ENCODE results near the gene PEX11B. TPM values are rescaled to one million over a fixed set of nuclear protein-coding genes. Genes with fewer than 3 reads are reported as not detected.

PEX11B gene
- polyA plus RNA-seq, 4 donors, result 52.7 to 64.8 (median 63.1) TPM

DNA sequence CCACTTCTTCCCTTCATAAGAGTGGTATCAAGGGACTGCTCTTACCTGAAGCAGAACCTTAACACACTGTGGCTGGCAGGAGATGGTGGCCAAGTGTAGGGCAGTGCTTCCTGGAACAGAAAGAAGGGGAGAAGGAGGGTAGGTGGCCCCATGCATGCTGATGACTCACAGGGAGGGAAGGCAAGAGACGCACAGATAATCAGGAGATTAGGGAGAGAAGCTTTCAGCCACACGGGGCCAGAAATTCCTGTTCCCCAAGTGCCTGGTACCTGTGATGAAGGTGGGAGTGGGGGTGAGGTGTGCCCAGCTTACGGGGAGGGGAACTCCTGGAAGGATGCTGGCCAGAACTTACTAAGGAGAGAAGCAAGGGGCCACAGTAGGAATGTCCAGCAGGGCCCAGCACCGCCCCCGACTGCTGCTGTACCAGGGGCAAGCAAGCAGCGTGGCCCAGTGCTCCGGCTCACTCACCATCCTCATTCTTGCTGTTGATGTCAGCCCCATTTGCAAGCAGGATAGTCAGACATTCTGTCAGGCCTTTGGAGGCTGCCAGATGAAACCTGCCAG, 40.5 kb downstream of the PEX11B start:
- no peak for DNase-seq (ENCODE audit: low read depth in 4 of 4, low spot score in 3 of 4)

DNA sequence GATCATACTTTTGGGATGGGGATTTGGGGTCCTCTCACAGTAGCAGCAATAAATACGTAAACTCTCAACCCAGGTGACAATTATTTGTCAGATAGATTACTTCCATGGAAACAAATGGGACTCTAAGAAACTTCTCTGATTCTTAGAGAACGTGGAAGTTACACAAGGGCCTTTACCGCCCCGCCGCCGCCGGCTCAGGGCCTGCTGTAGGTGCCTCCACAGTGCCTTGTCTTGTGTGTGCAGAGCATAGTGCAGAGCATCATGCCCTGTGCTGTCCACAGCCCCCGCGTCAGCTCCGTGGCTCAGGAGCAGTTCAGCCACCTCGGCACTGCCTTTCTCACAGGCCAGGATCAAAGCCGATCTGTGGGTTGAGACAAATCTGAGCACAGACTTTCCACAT, 43.9 kb downstream of the PEX11B start:
- no peak for DNase-seq (ENCODE audit: low read depth in 4 of 4, low spot score in 3 of 4)

GRCh38 chr1:145871994-145872924, 46.3 kb downstream of the PEX11B start:
- DNase-seq (ENCODE audit: low read depth in 4 of 4, low spot score in 3 of 4), result no peak

DNA sequence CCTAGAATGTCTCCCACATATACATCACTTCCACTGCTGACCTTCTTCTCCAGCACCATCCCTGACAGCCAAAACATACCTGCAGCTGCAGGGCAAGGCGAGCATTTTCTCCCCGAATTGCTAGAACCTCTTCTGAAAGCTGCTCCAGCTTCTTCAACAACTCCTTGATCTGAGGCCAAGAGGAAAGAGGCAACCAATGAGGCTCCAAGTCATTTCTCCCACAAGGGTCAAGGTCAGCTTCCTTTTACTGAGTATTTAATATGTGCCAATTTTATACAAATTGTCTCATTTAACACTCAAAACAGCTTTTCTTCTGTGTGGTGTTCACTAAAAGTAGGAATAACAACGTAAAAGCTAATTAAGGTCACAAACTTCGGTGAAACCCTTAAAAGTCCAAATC, 50.3 kb downstream of the PEX11B start:
- no peak for DNase-seq (ENCODE audit: low read depth in 4 of 4, low spot score in 3 of 4)

DNA sequence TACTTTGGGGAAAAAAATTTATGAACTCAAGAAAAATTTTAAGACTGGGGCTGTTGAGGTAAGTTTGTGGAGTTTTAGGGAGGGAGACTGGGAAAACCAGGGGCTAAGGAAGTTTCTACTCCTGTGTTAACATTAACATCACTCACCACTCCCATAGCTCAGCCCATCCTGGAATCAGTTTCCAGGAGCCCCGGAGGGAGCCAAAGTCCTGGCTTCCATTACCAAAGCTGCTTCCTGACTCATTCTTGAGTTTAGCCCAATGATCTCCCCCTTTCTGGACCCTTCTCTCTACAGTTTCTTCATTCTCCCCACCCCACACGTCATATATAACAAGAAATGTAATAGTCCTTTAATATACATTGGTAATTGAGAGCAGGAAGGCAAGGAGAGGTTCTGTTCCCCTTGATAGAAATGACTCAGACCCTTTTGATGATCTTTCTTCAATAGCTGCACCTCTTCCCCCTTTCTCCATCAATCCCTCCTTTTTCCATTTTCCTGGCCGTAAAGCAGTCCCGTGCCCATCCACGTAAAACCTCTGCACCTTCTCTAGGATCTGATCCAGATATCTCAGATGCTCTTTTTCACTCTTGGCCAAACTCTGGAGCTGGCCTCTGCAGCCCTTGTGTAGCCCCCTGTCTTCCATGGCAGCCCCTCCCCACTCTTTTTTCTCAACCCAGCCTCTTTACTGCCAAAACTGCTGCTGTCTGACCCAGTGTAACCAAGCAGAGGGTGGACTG, 55.1 kb downstream of the PEX11B start:
- DNase-seq (ENCODE audit: low read depth in 4 of 4, low spot score in 3 of 4), result no peak

Other genes starting within 250 kb of the PEX11B start
- gene PDZK1, start 211.3 kb downstream of the PEX11B start, polyA plus RNA-seq (ENCODE audit: insufficient read length in 4 of 4), result 100 to 1,000 TPM; 150 to 206 (median 185) TPM
- under 1 TPM; 0.69 to 0.84 (median 0.78) TPM for gene CD160, start 199.2 kb downstream of the PEX11B start, polyA plus RNA-seq (ENCODE audit: insufficient read length in 4 of 4)
- 10 to 100 TPM; 12.6 to 18.0 (median 16.9) TPM for gene RNF115, start 94.6 kb downstream of the PEX11B start, polyA plus RNA-seq (ENCODE audit: insufficient read length in 4 of 4)
- 10 to 100 TPM; 34.8 to 36.1 (median 35.1) TPM for gene POLR3C, start 94.5 kb downstream of the PEX11B start, polyA plus RNA-seq (ENCODE audit: insufficient read length in 4 of 4)
- 1 to 10 TPM; 6.1 to 7.3 (median 6.8) TPM for gene NUDT17, start 73.1 kb downstream of the PEX11B start, polyA plus RNA-seq (ENCODE audit: insufficient read length in 4 of 4)
- gene PIAS3, start 59.6 kb downstream of the PEX11B start, polyA plus RNA-seq (ENCODE audit: insufficient read length in 4 of 4), result 10 to 100 TPM; 52.9 to 56.8 (median 54.7) TPM
- gene ANKRD35, start 32.9 kb downstream of the PEX11B start, polyA plus RNA-seq (ENCODE audit: insufficient read length in 4 of 4), result 1 to 10 TPM; 1.6 to 2.8 (median 2.1) TPM
- gene ITGA10, start 8.7 kb downstream of the PEX11B start, polyA plus RNA-seq (ENCODE audit: insufficient read length in 4 of 4), result under 1 TPM; 0.80 to 0.91 (median 0.82) TPM
- 100 to 1,000 TPM; 191 to 214 (median 201) TPM for gene RBM8A, start 8.8 kb upstream of the PEX11B start, polyA plus RNA-seq (ENCODE audit: insufficient read length in 4 of 4)
- gene LIX1L, start 39.3 kb upstream of the PEX11B start, polyA plus RNA-seq (ENCODE audit: insufficient read length in 4 of 4), result 10 to 100 TPM; 25.3 to 31.2 (median 29.2) TPM
- gene ANKRD34A, start 45.9 kb upstream of the PEX11B start, polyA plus RNA-seq (ENCODE audit: insufficient read length in 4 of 4), result under 1 TPM; 0.54 to 0.76 (median 0.71) TPM
- 10 to 100 TPM; 33.7 to 40.0 (median 36.1) TPM for gene POLR3GL, start 46.0 kb upstream of the PEX11B start, polyA plus RNA-seq (ENCODE audit: insufficient read length in 4 of 4)
- gene TXNIP, start 77.9 kb upstream of the PEX11B start, polyA plus RNA-seq (ENCODE audit: insufficient read length in 4 of 4), result 100 to 1,000 TPM; 423 to 571 (median 523) TPM
- gene HJV, start 103.0 kb upstream of the PEX11B start, polyA plus RNA-seq (ENCODE audit: insufficient read length in 4 of 4), result under 1 TPM in 2 of 4 donors, not detected in 2; 0.13 TPM
- 1 to 10 TPM; 2.1 to 3.4 (median 2.9) TPM for gene NBPF10, start 226.1 kb upstream of the PEX11B start, polyA plus RNA-seq (ENCODE audit: insufficient read length in 4 of 4)

Measured in right renal pelvis (tissue), 4 donors.